GM12878 (cell line): ENCODE measurements around the gene ENTREP1. TPM values are rescaled to one million over a fixed set of nuclear protein-coding genes. Genes with fewer than 3 reads are reported as not detected.

Experiments used
- ATAC-seq: fragments of 200-7000 bp; cut with Tn5 transposase; 3 replicates; pipeline ENCODE4 v1.9.1; 2020; ENCODE audit warnings: mild to moderate bottlenecking, moderate library complexity
- BruUV-seq: library from RNA; stranded (reverse); fragments of 400-500 nt; replicated peaks from 2 replicates; lab custom pipeline; 2021; lab: Mats Ljungman, UMichigan
- CTCF ChIA-PET: fragments of 300-600 bp; sonication (Branson Sonifier 250); formaldehyde crosslinking; extraction: SDS; loops from one replicate; lab custom pipeline; 2021; ENCODE audit warnings: inconsistent platforms; lab: Yijun Ruan, JAX
- POLR2A ChIA-PET: fragments of 350-600 bp; formaldehyde crosslinking; extraction: SDS; loops from one replicate; lab custom pipeline; 2021; ENCODE audit warnings: inconsistent platforms; lab: Charles Lee
- RAD21 ChIA-PET: fragments of 300-600 bp; sonication (Branson Sonifier 250); formaldehyde crosslinking; loops from one replicate; lab custom pipeline; 2023; ENCODE audit warnings: antibody characterized with exemption; ENCODE audit not compliant: unreplicated experiment; lab: Charles Lee
- SMC1A ChIA-PET: fragments of 300-600 bp; sonication (Branson Sonifier 250); formaldehyde crosslinking; loops from one replicate; lab custom pipeline; 2023; ENCODE audit not compliant: unreplicated experiment, uncharacterized antibody; lab: Charles Lee
- DNase-seq: peaks from one replicate; pipeline ENCODE4 v3.0.0-alpha.2; 2011; ENCODE audit warnings: low read depth, low spot score
- FAIRE-seq: peaks from 3 replicates; lab custom pipeline; 2011; peaks lifted over from hg19 to GRCh38; lab: Jason Lieb, UNC
- H2AFZ ChIP-seq: 2 replicates; pipeline ENCODE4 v1.6.0; 2011; ENCODE audit warnings: low read depth, low read length, control low read depth; ENCODE audit not compliant: control insufficient read depth
- H3K27ac ChIP-seq: 2 replicates; pipeline ENCODE4 v1.5.1; 2011; ENCODE audit warnings: control low read depth; ENCODE audit not compliant: control insufficient read depth, insufficient read depth
- H3K27me3 ChIP-seq, 2 experiments: replicated peaks in 1 of 2; 2 replicates each; pipeline versions ENCODE4 v1.6.0 to v1.6.1; 2011; ENCODE audit warnings: low read length in 1 of 2; ENCODE audit not compliant: control insufficient read depth in 2 of 2, insufficient read depth in 2 of 2
- H3K36me3 ChIP-seq, 2 experiments: 2 replicates each; pipeline ENCODE4 v1.5.1; 2011; ENCODE audit warnings: low read length in 1 of 2; ENCODE audit not compliant: control insufficient read depth in 2 of 2, insufficient read depth in 2 of 2
- H3K4me1 ChIP-seq: 2 replicates; pipeline ENCODE4 v1.6.1; 2011; ENCODE audit warnings: mild to moderate bottlenecking, low read length, moderate library complexity, mixed read lengths; ENCODE audit not compliant: control insufficient read depth, insufficient read depth
- H3K4me2 ChIP-seq: 2 replicates; pipeline ENCODE4 v1.6.0; 2011; ENCODE audit warnings: control low read depth; ENCODE audit not compliant: control insufficient read depth, insufficient read depth
- H3K4me3 ChIP-seq: fragments of 200-600 bp; sonication (generic); 2 replicates; pipeline ENCODE4 v1.5.1; 2016
- H3K79me2 ChIP-seq: 2 replicates; pipeline ENCODE4 v1.6.0; 2011; ENCODE audit warnings: low read length; ENCODE audit not compliant: control insufficient read depth, insufficient read depth
- H3K9ac ChIP-seq: 2 replicates; pipeline ENCODE4 v1.8.0; 2011; ENCODE audit warnings: low read length, control low read depth, mixed read lengths; ENCODE audit not compliant: control insufficient read depth, insufficient read depth
- H3K9me3 ChIP-seq: replicated peaks from 3 replicates; pipeline ENCODE4 v1.5.1; 2011; ENCODE audit warnings: mild to moderate bottlenecking, low read length; ENCODE audit not compliant: control insufficient read depth, insufficient read depth
- H4K20me1 ChIP-seq: 2 replicates; pipeline ENCODE4 v1.6.0; 2011; ENCODE audit not compliant: control insufficient read depth, insufficient read depth
- KAT2A ChIP-seq: conservative IDR thresholded peaks from 2 replicates; pipeline ENCODE4 v1.6.1; 2011; ENCODE audit warnings: low read depth, low read length; ENCODE audit not compliant: control insufficient read depth
- RELA ChIP-seq: fragments of 450-650 bp; IDR thresholded peaks from 2 replicates; pipeline ENCODE4 v1.8.0; 2014; ENCODE audit warnings: borderline replicate concordance; ENCODE audit not compliant: partially characterized antibody
- WGBS: methylation state at CpG from one replicate; pipeline ENCODE4 v1.1.6; 2016; ENCODE audit warnings: low lambda C conversion rate; ENCODE audit not compliant: insufficient replicate concordance, insufficient coverage; ENCODE audit errors: missing lambda C conversion rate; 5-methylcytosine and 5-hydroxymethylcytosine counted together
- in situ Hi-C: fragments of 300-500 bp; cut with MboI; formaldehyde crosslinking; loops from 9 replicates; pipeline ENCODE4 v1.14.3; 2018; ENCODE audit warnings: mixed read lengths
- intact Hi-C: fragments of 100-400 bp; cut with micrococcal nuclease; formaldehyde crosslinking; loops from one replicate; pipeline ENCODE4 v1.14.2; 2022; ENCODE audit not compliant: unreplicated experiment
- polyA plus RNA-seq, 11 experiments: library from polyadenylated mRNA; depleted of rRNA in 4 of 11; unstranded in 6 of 11; stranded (reverse) in 5 of 11; fragments of >200 nt; fragmentation: Nextera tagmentation in 4 of 11; fragmentation: Illumina TruSeq in 1 of 11; extraction: Ambion mirVana in 4 of 11; extraction: Trizol in 1 of 11; gene quantifications; 1 replicate in 1 of 11; 2 replicates in 10 of 11; pipeline versions ENCODE4 v1.2.1 to v1.2.3, GENCODE V29; 2011 to 2016; ENCODE audit warnings: inconsistent platforms in 2 of 11, missing spikeins in 2 of 11, low read depth in 1 of 11
- total RNA-seq, 4 experiments: library from RNA; depleted of rRNA in 3 of 4; stranded (reverse); fragments of >200 nt in 3 of 4; fragmentation: Illumina TruSeq in 1 of 4; extraction: Trizol in 1 of 4; gene quantifications; 2 replicates each; pipeline versions ENCODE4 v1.2.1 to v1.2.3, GENCODE V29; 2013 to 2021
- TF ChIP-seq, protein P1 (sequence below): fragments of 450-650 bp; IDR thresholded peaks from 2 replicates; pipeline ENCODE4 v1.6.1; 2017; ENCODE audit warnings: mild to moderate bottlenecking

ENTREP1 gene
- total and polyA plus RNA-seq, 10 of the 15 experiments (the other 5 are each of a cell fraction or from before 2014, with no cell fraction given): not detected

DNA sequence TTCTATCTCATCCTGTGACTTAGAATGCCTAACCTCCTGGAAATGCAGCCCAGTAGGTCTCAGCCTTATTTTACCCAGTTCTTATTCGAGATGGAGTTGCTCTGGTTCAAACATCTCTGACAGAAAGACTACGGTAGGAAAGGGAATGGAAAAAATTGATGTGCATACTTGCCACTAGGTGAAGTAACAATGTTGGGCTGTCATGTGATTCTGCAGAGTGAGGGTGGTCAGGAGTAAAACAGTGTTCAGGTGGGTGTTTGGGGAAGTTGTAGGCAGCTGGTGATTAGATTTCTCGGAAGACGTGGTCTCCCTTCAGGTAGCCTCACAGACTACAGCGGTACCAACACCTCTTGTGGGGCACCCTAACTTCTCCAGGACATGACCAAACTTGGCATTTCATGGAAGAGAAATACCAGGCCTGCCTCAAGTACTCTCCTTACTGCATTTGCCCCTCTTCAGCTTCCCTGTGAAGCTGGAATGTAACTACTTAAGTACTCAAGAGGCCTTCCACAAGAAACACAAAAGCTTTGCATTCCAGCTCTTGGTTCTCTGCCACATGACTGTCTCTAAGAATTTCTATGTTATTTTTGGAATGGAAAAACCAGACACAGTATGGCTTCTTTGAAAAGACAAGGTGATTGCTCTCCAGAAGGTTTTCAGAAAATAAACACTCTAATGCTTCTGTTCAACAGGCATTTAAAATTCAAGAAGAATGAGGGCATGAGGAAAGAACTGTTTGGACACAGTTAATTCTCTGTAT is 17.4 kb upstream of the ENTREP1 start:
- SMC1A ChIA-PET: no interaction called here
- Histone ChIP-seq H2AFZ (no peak overlapping the region), H3K9ac (no peak overlapping the region), H3K4me3 (no peak overlapping the region), H3K4me2 (no peak overlapping the region), H3K27ac (no peak overlapping the region), H3K36me3 (no peaks in the 10 kb centered on the region), H3K9me3 (no peaks in the 10 kb centered on the region; the same call in 2 of the 3 replicates), H3K27me3 (no peaks in the 10 kb centered on the region), H3K79me2 (no peaks in the 10 kb centered on the region), H4K20me1 (no peaks in the 10 kb centered on the region), H3K4me1 (no peaks in the 10 kb centered on the region)
- FAIRE-seq: no peak
- intact Hi-C loops (no loop called here), in situ Hi-C loops (no loop called here)
- BruUV-seq: no TSS peak
- TF ChIP-seq, protein P1, sequence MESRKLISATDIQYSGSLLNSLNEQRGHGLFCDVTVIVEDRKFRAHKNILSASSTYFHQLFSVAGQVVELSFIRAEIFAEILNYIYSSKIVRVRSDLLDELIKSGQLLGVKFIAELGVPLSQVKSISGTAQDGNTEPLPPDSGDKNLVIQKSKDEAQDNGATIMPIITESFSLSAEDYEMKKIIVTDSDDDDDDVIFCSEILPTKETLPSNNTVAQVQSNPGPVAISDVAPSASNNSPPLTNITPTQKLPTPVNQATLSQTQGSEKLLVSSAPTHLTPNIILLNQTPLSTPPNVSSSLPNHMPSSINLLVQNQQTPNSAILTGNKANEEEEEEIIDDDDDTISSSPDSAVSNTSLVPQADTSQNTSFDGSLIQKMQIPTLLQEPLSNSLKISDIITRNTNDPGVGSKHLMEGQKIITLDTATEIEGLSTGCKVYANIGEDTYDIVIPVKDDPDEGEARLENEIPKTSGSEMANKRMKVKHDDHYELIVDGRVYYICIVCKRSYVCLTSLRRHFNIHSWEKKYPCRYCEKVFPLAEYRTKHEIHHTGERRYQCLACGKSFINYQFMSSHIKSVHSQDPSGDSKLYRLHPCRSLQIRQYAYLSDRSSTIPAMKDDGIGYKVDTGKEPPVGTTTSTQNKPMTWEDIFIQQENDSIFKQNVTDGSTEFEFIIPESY: no peak
- TF ChIP-seq RELA (no peak), KAT2A (no peak)
- CTCF ChIA-PET: no interaction called here
- POLR2A ChIA-PET: no interaction called here
- 21% methylated on average over 5 of the region's 5 CpGs for WGBS
- RAD21 ChIA-PET: interaction anchor here (0.6 kb wide), 1 partner anchor 122 kb away, joined by 3 read pairs; no protein-coding TSS in a partner anchor
- no peak for DNase-seq
- no peak for ATAC-seq
